Lower lobe of right lung (tissue), 2 donors: ENCODE results near the gene ZDHHC11B. TPM values are rescaled to one million over a fixed set of nuclear protein-coding genes. Genes with fewer than 3 reads are reported as not detected.
"Not testable (repeated sequence)": the region's sequence is repeated elsewhere in the genome, so short reads cannot be mapped to it uniquely, and the experiment has no call there.

ENCODE experiments used
- ATAC-seq, 2 donors: fragments of 200-7000 bp; cut with Tn5 transposase; one replicate each; pipeline ENCODE4 v1.9.1; 2020 to 2022; ENCODE audit warnings: mild to moderate bottlenecking in 2 of 2, moderate library complexity in 2 of 2
- DNase-seq: peaks from one replicate; pipeline ENCODE4 v3.0.0-alpha.2; 2020
- H3K27ac ChIP-seq: fragments of 200-600 bp; one replicate; pipeline ENCODE4 v1.8.0; 2022
- H3K27me3 ChIP-seq: fragments of 200-600 bp; one replicate; pipeline ENCODE4 v1.8.0; 2022; ENCODE audit warnings: low read depth
- H3K36me3 ChIP-seq: fragments of 200-600 bp; one replicate; pipeline ENCODE4 v1.8.0; 2022; ENCODE audit warnings: mild to moderate bottlenecking
- H3K4me1 ChIP-seq: fragments of 200-600 bp; one replicate; pipeline ENCODE4 v1.8.0; 2022
- H3K4me3 ChIP-seq: fragments of 200-600 bp; one replicate; pipeline ENCODE4 v1.8.0; 2022; ENCODE audit warnings: mild to moderate bottlenecking
- H3K9me3 ChIP-seq: fragments of 200-600 bp; one replicate; pipeline ENCODE4 v1.8.0; 2022
- CTCF ChIP-seq: fragments of 200-600 bp; IDR thresholded peaks from one replicate; pipeline ENCODE4 v1.8.0; 2022; ENCODE audit warnings: antibody characterized with exemption, mild to moderate bottlenecking
- intact Hi-C: fragments of 100-400 bp; cut with DNase I; formaldehyde crosslinking; loops from one replicate; pipeline ENCODE4 v1.11.0; 2022
- total RNA-seq: library from RNA; stranded (reverse); fragmentation: NEBNext Ultra II Directional; extraction: Animal tissue kit (Norgen Biotek cat#: 25700); gene quantifications from one replicate; pipeline ENCODE4 v1.2.1, GENCODE V29; 2021
- donor health status: DM: no; HTN: yes; CAD: no; lungs with severe emphysema.

The ZDHHC11B gene
- total RNA-seq, 1 donor from 2014 or later: 14.9 TPM

DNA sequence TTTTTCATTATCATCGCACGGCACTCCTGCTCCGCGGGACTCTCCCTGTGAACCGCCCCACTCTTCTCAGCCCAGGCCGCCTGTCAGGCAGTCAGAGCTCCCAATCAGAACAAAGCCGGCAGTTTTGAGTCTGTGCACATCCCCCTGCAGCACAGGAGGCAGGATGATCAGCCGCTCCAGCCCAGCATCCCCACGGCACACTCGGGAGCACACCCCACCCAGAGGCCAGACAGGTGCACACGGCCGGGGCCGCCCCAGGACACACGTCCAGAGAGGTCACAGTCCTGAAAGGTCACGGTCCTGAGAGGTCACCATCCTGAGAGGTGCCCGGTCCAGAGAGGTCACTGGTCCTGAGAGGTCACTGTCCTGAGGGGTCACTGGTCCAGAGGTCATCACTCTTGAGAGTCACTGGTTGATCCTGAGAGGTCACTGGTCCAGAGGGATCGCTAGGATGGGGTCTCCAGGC is 99.7 kb downstream of the ZDHHC11B start:
- intact Hi-C loops: no loop called here
- no peak for DNase-seq
- H3K27me3 ChIP-seq: no peaks in the 10 kb centered on the region

DNA sequence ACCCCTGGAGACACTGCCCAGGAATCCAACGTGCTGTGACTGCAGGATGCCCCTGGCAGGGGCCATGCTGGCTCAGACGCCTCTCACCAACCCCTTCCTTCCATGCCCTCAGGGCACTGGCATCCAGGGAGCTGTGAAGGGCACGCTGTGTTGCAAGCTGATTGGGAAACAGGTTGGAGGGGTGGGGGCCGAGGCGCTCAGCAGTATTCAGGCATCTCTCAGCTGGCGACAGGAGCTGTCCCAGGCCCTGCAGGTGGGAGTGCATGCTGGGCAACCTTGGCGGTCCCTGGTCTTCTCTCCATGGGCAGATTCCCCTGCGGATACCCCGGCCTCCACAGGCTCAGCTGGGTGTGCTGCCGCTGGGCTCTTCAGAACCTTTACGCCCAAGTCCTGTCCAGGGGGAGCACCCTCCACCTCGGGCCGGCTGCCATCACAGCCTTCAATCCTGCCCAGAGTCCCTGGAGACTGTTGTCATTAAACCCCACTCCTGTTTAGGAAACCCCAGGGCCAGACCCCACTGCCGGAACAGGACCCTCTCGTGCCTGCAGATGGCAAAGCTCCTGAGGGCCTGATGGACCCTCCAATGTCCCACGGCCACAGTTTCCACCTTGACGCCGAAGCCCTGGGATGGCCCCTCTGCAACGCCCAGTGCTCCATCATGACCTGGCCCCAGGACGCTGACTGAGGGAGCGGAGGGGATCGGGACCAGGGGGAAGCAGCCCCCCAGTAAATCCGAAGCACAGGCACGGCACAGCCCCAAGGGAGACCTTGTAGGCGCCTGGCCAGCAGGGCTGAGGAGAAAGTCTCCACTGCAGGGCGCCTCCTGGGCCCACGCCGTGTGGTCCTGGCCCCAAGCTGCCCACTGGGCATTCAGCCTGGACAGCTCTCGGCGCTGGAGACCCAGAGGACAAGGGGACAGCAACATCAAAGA is 100.7 kb downstream of the ZDHHC11B start:
- Histone ChIP-seq H3K27ac (no peak overlapping the region), H3K36me3 (no peaks in the 10 kb centered on the region), H3K27me3 (no peaks in the 10 kb centered on the region), H3K9me3 (no peaks in the 10 kb centered on the region), H3K4me3 (no peak overlapping the region), H3K4me1 (no peaks in the 10 kb centered on the region)
- no peak for TF ChIP-seq CTCF
- DNase-seq (no peak), ATAC-seq (peak; percentile 9 to 15)
- intact Hi-C loops: no loop called here

More for the DNA sequence above, 99.7 kb downstream of the ZDHHC11B start:
- ATAC-seq: no peak
- H3K27ac ChIP-seq: no peak overlapping the region
- H3K9me3 ChIP-seq: no peaks in the 10 kb centered on the region
- no peaks in the 10 kb centered on the region for H3K4me1 ChIP-seq
- TF ChIP-seq CTCF: no peak
- no peaks in the 10 kb centered on the region for H3K36me3 ChIP-seq
- H3K4me3 ChIP-seq: no peak overlapping the region

- H3K27me3 ChIP-seq, H3K4me3 ChIP-seq, DNase-seq, H3K27ac ChIP-seq, intact Hi-C loops, H3K9me3 ChIP-seq, H3K4me1 ChIP-seq, H3K36me3 ChIP-seq, ATAC-seq: not testable (repeated sequence)
Measured at GRCh38 chr5:682651-683358, 101.7 kb downstream of the ZDHHC11B start.

GRCh38 chr5:682216-682615 is 102.3 kb downstream of the ZDHHC11B start:
- intact Hi-C loops, H3K4me3 ChIP-seq, ATAC-seq, H3K27me3 ChIP-seq, H3K27ac ChIP-seq, DNase-seq, H3K4me1 ChIP-seq, H3K9me3 ChIP-seq, H3K36me3 ChIP-seq: not testable (repeated sequence)

DNA sequence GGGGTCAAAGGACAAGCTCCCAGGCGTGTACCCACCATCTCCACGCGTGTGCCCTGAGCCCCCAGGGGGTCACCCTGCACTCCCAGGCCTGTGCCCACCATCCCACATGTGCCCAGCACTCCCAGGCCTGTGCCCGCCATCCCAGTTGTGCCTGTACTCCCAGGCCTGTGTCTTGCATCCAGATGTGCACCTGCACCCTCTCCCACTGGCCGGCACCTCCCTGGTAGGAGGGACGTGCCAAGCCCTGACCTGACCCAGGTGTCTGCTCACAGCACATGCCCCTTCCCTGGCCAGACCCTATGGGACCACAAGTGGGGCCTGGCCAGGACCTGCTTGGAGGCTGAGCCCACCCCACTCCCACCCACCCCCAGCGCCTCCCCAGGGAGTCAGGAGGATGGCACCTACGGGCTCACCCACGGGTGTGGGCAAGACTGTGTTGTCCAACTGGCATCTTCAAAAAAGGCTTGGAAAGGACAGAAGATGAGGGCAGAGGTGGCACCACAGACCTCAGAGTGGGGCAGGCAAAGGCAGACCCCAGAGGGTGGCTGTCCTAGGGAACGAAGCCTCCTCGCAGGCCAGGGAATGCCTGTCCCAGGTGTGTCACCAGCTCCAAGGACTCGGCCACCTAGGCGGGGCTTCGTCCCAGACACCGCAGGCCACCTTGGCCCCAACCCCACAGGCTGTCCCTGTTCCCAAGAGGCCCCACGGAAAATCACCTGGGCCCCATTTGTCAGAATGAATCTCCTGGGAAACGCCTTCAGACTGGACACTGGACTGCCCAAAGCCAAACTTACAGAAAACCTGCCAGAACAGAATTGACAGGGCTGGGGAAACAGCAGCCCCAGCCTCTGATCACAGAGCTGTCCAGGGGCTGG is 103.0 kb downstream of the ZDHHC11B start:
- H3K4me1 ChIP-seq, H3K36me3 ChIP-seq, DNase-seq, H3K4me3 ChIP-seq, H3K27ac ChIP-seq, H3K27me3 ChIP-seq, ATAC-seq, intact Hi-C loops, H3K9me3 ChIP-seq: not testable (repeated sequence)

GRCh38 chr5:680836-681235 is 103.7 kb downstream of the ZDHHC11B start:
- DNase-seq, H3K36me3 ChIP-seq, H3K4me1 ChIP-seq, H3K27me3 ChIP-seq, H3K4me3 ChIP-seq, intact Hi-C loops, H3K27ac ChIP-seq, H3K9me3 ChIP-seq, ATAC-seq: not testable (repeated sequence)

GRCh38 chr5:680118-680795 is 104.3 kb downstream of the ZDHHC11B start:
- H3K27me3 ChIP-seq, intact Hi-C loops, H3K9me3 ChIP-seq, H3K36me3 ChIP-seq, ATAC-seq, H3K27ac ChIP-seq, H3K4me3 ChIP-seq, H3K4me1 ChIP-seq, DNase-seq: not testable (repeated sequence)

GRCh38 chr5:679166-679895 is 105.2 kb downstream of the ZDHHC11B start:
- H3K4me3 ChIP-seq, H3K27me3 ChIP-seq, H3K9me3 ChIP-seq, DNase-seq, ATAC-seq, H3K27ac ChIP-seq, H3K36me3 ChIP-seq, intact Hi-C loops, H3K4me1 ChIP-seq: not testable (repeated sequence)

DNA sequence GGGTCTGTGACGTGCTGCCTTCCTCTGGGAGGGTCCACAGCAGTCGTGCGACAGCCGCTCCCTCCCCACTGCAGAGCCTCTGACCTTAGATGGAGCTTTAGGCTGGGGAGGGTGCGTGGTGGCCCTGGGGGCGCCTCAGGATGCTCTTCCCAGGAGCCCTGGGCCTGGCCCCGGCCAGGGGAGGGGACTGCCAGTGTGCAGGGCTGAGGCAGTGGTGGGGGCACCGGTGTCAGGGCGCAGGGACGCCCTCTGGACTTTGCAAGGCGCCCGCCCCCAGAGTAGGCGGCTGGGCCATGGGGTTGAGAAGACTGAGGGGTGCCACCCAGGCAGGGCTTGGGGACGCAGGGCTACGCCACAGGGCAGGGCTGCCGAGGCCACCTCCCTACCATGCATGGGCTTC is 106.0 kb downstream of the ZDHHC11B start:
- ATAC-seq, H3K9me3 ChIP-seq, intact Hi-C loops, H3K27me3 ChIP-seq, H3K27ac ChIP-seq, H3K36me3 ChIP-seq, H3K4me3 ChIP-seq: not testable (repeated sequence)
- peak; percentile 26 for DNase-seq
- H3K4me1 ChIP-seq: peaks cover 11% of the 10 kb centered on the region
